NB4 (cell line): ENCODE data around the gene FPR1.
A peak's percentile ranks its signal among the peaks of the same experiment; 100 is the strongest.

Experiments used
- DNase-seq: peaks from one replicate; pipeline ENCODE4 v3.0.0; 2010; ENCODE audit warnings: low read depth
- H3K4me3 ChIP-seq: one replicate; pipeline ENCODE4 v1.5.1; 2011; ENCODE audit warnings: mild to moderate bottlenecking, low read depth, low read length, moderate library complexity
- MAX ChIP-seq: IDR thresholded peaks from 2 replicates; pipeline ENCODE4 v1.6.1; 2011; ENCODE audit warnings: low read depth, low read length
- MYC ChIP-seq: IDR thresholded peaks from 2 replicates; pipeline ENCODE4 v1.6.1; 2011; ENCODE audit warnings: low read depth, low read length
- POLR2A ChIP-seq: IDR thresholded peaks from 2 replicates; pipeline ENCODE4 v1.6.1; 2011; ENCODE audit warnings: mild to moderate bottlenecking; ENCODE audit not compliant: insufficient read length; ENCODE audit errors: extremely low read depth
- TF ChIP-seq, protein P1 (sequence below): IDR thresholded peaks from one replicate; pipeline ENCODE4 v1.5.1; 2012; ENCODE audit warnings: low read depth, low read length

FPR1 gene, protein sequence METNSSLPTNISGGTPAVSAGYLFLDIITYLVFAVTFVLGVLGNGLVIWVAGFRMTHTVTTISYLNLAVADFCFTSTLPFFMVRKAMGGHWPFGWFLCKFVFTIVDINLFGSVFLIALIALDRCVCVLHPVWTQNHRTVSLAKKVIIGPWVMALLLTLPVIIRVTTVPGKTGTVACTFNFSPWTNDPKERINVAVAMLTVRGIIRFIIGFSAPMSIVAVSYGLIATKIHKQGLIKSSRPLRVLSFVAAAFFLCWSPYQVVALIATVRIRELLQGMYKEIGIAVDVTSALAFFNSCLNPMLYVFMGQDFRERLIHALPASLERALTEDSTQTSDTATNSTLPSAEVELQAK

DNA sequence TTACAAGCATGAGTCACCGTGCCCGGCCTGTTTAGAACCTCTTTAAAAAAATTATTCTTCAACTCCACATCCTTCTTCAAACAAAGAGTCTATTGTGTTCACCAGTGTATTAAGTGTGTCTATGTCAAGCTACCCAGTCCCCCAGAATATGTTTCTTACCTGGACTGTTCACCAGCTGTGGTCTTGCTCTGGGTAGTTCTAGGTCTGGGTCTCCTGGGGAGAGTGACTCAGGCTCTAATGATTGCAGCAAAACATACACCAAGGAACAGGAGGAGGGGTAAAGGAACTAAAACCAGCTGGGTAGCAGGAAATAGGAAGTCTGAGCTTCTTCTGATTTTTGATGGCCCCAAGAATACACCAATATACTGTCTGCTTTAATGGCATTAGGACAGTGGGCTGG is at the start of gene FPR1:
TSS of gene FPR1 (minus strand) at position 224 of the 400 bp plus-strand sequence. CDS start 4,884 bp downstream, outside the sequence.
- H3K4me3 ChIP-seq: no peak within 1 kb of the TSS
- DNase-seq: peak; percentile 86

GRCh38 chr19:51800473-51801244 is 49.0 kb upstream of the FPR1 start:
- no peak for DNase-seq
- TF ChIP-seq MYC (no peak), MAX (no peak), POLR2A (no peak)
- TF ChIP-seq, protein P1, sequence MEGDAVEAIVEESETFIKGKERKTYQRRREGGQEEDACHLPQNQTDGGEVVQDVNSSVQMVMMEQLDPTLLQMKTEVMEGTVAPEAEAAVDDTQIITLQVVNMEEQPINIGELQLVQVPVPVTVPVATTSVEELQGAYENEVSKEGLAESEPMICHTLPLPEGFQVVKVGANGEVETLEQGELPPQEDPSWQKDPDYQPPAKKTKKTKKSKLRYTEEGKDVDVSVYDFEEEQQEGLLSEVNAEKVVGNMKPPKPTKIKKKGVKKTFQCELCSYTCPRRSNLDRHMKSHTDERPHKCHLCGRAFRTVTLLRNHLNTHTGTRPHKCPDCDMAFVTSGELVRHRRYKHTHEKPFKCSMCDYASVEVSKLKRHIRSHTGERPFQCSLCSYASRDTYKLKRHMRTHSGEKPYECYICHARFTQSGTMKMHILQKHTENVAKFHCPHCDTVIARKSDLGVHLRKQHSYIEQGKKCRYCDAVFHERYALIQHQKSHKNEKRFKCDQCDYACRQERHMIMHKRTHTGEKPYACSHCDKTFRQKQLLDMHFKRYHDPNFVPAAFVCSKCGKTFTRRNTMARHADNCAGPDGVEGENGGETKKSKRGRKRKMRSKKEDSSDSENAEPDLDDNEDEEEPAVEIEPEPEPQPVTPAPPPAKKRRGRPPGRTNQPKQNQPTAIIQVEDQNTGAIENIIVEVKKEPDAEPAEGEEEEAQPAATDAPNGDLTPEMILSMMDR: no peak
- no peak overlapping the region for H3K4me3 ChIP-seq

More for the DNA sequence above, at the start of gene FPR1:
- TF ChIP-seq MYC: no peak
- TF ChIP-seq MAX: no peak
- TF ChIP-seq, protein P1: no peak
- no peak for TF ChIP-seq POLR2A

DNA sequence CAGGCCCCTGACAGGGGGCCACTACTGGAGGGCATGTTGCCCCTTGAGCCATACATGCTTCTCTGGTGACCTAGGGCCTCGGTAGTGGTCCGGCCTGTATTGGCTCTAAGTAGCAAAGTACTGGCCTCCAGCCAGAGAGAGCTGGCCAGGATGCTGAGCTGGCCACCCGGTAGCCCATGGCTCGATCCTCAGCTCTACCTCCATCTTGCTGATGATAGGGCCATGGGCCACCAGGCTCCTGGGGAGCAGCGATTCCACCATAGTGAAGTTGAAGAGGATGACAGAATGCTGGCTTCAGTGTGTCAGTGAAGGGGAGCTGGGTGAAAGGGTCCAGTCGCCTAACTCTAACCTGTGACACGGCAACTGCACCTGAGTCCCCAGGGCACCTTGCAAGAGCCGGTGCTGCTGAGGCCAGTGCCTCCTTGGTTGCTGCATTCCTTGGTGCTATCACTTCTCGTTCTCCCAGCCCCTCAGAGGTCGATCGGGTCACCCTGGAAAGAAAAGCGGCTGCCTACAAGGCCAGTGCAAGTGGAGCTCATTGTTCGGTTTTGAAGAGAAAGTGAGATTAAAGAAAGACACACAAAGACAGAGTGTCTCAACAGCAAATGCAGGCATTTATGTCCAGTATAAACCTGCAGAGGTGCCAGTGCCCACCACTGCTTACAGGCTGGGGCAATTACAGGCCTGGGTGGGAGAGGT is 48.2 kb upstream of the FPR1 start:
- TF ChIP-seq, protein P1: no peak
- TF ChIP-seq POLR2A (no peak), MAX (no peak)
- no peak for DNase-seq
- no peak overlapping the region for H3K4me3 ChIP-seq

- DNase-seq: peak; percentile 79
Observed at GRCh38 chr19:51799034-51799773, 47.5 kb upstream of the FPR1 start.

More at GRCh38 chr19:51799034-51799773, 47.5 kb upstream of the FPR1 start:
- no peak overlapping the region for H3K4me3 ChIP-seq
- TF ChIP-seq, protein P1: no peak
- no peak for TF ChIP-seq MYC
- TF ChIP-seq MAX: no peak
- TF ChIP-seq POLR2A: no peak
